NOMO-1 treated with dmso at 0.1 percent for 144 hours (cell line): ENCODE data around the gene OXTR.
"Not testable (repeated sequence)": the region's sequence is repeated elsewhere in the genome, so short reads cannot be mapped to it uniquely, and the experiment has no call there.

ENCODE experiments used
- DNase-seq: peaks from one replicate; lab custom pipeline; 2025; ENCODE audit not compliant: unreplicated experiment; lab: John Stamatoyannopoulos, UW

The OXTR gene

DNA sequence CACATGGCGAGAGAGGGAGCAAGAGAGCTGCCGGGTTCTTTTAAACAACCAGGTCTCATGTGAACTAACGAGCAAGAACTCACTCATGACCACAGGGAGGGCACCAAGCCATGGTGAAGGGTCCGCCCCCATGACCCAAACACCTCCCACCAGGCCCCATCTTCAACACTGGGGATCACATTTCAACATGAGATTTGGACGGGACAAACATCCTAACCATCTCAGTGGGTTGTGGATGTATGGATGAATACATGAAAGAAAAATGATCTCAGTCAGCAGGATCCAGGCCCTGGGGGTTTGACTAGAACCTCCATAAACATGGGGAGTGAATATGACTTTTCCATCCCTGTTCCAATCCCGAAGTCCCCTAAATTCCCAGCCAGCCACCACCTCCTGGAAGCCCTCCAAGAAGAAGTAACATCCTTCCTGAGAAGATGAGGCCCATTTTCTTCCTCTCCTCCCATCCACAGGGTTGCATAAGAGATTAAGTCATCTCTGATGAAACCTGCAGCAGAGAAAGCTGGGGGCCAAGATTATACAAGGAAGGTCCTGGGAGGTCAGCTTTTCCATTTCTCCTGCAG, 26.3 kb downstream of the OXTR start:
- no peak for DNase-seq

DNA sequence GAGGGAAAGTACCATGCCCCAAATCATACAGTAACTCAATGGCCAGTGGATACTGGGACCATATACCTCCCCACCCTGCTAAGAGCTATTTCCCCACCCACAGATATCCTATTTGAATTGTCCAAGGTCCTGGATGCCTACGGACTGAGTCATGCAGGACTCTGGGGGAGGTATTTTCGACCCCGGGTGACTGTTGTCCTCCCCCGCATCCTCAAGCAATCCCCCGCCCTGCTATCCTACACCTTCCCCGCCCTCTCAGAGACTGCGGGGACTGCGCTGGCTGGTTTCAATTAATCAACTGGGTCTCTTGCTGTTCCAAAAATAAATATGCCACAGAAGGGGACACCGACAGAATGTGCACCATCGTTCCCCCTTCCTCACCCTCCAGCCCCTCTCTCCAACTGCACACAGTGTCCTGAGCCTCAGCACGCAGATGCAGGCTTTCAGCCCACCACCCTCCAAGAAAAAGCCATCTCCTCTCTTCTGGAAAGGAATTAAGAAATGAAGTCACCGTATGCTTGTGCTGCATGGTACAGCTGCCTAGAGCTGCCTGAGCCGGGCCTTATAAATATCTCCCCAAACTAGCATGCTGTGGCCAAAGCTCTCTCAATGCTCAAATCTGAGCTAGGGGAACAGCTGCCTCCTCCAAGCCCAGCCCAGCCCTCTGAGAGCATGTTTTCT, 27.7 kb downstream of the OXTR start:
- DNase-seq, result no peak

DNA sequence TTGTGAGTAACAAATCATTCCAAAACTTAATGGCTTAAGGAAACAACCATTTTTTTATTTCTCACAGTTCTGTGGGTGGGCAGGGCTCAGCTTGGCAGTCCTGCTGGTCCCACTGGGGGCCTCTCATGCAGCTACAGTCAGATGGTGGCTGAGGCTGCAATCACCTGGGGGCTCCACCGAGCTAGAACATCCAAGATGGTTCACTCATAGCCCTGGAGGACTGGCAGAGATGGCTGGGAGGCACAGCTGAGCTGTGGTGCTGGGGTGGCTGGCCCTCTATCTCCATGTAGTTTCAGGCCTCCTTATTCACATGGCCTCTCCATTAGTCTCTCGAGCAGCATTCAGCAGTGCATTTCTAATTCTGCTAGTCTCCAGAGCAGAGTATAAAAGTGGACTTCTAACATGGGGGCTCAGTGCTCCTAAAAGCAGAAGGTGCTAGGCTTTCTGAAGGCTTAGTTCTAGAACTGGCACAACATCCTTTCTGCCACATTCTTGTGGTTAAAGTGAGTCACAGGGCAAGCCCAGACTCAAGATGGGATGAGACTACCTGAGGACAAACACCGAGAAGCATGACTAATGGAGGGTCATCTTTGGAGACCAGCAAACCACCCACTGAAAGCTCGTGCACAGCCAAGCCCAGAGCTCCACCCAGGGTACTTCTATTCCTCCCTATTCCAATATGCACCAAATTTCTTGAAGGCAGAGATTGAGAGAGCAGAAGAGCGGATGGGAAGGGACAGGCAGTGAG, 29.5 kb downstream of the OXTR start:
- DNase-seq, result no peak

DNA sequence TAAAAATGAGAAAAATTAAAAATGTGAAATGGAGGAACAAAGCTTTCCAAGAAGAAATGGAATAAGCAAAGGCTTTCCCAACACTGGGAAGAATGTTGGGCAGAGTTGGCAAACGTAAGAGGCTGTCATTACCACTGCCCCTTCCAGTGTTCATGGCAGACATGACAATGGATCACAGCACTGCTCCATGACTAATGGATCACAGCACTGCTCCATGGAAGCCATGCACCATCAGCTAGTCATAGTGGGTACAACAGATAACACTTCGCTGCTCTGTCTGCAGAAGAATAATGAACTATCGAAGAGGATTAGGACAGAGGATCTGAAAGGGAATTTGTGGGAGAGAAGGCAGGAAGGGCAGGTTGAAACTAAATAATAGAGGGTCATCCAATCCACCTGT, 30.8 kb downstream of the OXTR start:
- DNase-seq, result no peak

DNA sequence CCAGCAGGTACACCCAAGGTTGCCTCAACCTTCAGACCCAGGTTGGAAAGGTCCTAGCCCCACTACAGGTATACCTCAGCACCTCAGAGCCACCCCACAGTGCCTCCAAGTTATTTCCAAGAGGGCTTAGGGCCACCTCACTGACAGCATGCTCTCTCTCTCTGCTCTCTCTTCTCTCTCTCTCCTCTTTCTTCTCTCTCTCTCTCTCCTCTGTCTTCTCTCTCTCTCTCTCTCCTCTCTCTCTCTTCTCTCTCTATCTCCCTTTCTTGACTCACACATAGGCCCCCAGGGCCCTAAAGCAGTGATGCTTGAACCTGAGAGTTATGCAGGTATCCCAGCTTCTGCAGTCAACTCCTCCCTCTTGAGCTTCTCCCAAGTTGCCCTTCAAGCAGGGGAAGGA, 31.6 kb downstream of the OXTR start:
- DNase-seq, result no peak

DNA sequence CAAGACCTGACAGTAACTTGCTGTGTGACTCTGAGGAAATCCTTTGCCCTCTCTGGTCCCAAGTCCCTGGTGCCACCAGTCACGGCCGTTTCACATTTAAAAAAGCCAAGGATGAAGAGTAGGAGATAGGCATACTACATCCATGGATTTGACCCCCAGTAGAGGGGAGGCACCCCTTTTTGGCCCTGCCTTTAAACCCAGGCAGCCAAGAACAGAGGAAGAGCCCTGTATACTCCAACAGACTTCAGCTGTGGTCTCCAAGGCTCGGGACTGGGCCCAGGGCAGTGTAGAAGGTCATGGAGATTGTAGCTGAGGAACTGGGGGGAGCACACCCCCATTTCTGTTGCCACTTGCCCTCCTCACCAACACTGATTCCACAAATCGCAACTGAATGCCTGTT, 32.1 kb downstream of the OXTR start:
- no peak for DNase-seq

DNA sequence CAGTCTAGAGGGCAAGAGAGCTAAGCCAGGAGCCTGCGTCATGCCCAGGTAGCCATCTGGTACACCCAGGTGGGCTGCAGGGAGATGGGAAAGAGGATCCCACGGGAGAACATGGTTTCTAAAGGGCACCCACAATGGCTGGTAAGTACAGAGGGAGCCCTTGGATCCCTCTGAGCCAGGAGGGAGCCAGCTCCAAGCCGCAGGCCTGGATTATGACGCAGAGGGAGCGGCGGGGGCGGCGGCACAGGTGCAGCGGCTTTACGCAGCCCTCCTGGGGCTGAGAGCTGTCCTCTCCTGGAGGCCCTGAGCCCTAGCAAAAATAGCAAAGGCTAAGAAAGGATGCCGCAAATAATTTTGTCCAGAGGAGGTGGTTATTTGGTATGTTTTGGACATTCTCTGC, 33.0 kb downstream of the OXTR start:
- no peak for DNase-seq

DNA sequence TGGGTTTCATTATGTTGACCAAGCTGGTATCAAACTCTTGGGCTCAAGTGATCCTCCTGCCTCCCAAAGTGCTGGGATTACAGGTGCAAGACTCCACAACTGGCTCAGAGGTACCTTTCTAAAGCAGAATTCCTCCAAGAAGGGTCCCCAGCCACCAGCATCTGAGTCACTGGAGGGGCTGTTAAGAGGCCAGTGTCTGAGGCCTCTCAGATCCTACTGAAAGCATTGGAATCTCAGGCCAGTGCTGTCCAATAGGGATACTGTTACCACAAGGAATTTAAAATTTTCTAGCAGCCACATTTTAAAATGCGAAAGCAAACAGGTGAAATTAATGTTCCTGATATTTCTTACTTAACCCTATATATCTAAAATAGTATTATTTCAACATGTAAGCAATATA, 34.5 kb downstream of the OXTR start:
- no peak for DNase-seq

DNA sequence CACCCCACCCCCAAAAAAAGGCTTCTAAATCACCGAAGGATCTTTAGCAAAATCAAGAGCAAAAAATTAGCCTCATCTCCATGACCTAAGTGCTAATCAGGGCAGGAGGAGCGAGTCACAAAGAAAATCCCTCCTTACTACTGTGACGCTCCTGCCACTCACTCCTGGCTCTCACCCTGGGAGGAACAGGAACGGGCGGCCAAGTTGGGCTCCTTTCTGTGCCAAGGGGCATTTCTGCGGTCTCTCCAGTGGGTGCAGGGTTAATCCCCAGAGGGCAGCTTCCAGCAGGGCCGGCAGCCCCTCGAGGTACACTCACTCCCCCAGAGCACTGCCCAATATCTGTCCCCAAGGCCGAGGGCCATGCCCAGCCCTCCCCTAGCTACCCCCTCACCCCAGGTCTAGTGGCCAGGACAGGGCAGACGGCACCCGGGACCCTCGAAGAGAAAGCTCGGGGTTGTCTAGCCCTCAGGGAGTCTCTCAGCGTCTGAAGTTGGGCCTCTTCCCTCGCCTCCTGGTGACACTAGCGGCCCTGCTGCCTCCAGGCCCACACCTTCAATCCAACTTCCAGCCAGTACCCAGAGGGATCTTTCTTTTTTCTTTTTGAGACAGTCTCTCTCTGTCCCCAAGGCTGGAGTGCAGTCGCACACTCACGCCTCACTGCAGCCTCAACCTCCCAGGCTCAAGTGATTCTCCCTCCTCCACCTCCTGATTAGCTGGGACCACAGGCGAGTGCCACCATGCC, 35.1 kb downstream of the OXTR start:
- DNase-seq, result no peak

DNA sequence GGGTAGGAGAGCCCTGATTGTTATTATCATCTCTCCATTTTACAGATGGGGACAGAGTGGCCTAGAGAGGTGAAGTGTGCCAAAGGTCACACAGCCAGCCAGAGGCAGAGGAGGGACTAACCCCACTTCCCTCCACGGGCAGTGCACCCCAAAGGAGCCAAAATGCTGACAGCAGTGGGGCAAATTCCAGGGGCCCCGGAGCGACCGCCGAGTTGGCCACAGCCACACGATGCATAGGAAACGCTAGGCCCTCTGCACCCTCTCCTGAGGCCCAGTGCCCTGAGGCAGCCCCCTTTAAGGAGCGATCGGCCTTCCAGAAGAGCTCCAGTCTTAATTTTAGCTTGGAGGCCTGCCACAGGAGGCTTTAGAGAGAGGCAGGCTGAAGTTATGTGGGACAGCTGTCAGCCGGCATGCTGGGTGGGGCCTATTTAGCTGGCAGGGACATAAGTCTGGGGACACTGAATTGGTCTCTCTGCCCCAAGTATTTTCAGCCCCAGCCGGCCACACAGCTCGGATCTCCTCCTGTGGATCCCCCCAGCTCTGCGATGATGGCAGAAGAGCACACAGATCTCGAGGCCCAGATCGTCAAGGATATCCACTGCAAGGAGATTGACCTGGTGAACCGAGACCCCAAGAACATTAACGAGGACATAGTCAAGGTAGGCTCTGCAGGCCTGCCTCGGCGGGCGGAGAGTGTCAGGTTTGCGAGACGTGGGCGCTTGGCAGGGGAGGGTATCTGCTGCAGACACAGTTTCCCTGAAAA, 35.9 kb downstream of the OXTR start, which contains the start of gene CAV3:
CAV3 (plus strand) TSS at position 471 of the 763 bp plus-strand sequence; CDS start at position 546, 75 bp downstream.
- DNase-seq, result no peak

DNA sequence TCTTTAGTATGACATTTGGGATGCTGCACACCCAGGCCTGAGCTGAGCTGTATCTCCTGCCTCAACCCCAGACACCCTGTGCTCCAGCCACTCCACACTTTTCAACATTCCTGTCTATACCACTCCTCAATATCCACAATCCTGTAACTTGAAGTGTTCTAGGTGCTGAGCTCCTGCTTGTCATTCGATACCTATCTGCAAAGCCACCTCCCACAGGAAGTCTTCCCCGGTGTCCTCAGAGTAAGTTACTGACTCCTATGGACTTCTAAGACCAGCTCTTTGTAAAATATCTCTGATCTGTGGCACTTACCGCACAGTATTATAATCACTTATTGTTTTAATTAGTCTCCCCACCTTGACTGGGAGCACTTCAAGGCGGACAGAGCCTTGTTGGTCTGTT, 37.0 kb downstream of the OXTR start:
- DNase-seq, result no peak

DNA sequence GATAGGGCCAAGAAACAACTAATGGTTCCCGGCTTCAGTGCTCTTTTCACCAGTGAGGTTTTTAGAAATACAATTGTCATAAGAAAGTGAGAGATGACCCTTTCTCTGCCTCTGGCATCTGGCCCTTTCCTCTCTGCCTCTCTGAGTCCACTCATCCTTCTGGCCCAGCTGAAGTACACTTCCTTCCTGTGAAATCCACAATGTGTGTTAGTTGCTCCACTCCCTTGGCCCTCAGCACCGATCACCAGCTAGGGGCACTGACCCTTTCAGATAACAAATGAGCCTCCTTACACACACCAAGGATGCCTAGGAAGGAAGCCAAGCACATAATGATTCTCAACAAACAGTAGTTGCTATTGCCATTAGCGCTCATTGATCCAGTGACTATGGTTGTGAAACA, 38.8 kb downstream of the OXTR start:
- DNase-seq, result no peak

DNA sequence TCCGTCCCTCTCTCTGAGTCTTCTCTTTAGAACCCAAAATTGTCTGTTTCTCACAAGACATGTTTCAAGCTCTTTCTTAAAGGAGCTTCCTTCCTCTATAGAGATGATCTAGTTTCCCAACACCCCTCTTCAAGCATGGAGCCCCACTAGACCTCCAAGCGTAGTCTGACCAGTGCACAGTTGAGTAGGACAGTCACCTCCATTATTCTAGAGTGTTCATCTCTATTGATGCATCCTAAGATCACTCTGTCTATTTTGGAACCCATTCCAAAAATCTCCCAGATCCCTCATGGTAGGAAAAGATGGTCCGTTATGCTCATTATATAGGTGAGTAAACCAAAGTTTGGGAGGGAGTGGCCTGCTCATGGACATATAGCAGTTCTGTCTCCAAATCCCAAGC, 39.9 kb downstream of the OXTR start:
- no peak for DNase-seq

DNA sequence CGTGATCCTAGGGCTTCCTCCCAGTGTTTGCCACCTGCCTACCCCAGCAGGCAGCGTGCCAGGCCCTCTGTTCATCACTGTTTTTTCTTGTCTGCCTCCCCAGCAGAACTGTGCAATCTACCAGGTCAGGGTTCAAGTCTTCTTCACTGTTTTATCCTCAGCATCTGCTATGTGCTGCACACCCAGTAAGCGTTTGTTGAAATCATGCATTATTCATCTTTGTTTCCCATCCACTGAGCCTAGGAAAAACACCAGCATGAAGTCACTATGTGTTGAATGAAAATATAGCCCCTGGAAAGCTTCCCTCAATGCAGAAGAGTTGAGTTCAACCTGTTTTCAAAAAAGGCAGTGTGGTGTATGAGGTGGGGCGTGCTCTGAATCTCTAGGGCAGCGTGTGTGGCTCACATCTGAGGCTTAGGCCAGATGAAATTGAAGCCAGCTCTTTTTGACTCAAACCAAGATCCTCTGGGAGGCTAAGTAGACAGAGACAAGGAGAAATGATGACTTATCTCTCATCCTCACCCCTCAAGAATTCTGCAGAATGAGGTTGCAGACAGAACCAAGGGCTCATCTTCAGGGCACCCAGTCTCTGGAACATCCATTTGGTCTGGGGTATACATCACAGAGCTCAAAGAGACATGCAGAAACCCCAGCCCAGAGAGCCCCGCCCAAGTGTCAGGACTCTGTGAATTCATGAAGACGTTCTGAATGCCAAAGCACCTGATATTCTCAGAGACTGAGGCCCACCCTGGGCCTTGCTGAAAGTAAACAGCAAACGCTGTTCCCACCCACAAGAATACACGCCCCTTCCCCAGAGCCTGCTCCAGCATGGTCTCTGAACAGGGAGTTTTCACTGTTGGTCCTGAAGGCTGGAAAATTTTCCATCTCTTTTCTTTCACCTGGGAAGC, 41.6 kb downstream of the OXTR start:
- DNase-seq, result no peak

DNA sequence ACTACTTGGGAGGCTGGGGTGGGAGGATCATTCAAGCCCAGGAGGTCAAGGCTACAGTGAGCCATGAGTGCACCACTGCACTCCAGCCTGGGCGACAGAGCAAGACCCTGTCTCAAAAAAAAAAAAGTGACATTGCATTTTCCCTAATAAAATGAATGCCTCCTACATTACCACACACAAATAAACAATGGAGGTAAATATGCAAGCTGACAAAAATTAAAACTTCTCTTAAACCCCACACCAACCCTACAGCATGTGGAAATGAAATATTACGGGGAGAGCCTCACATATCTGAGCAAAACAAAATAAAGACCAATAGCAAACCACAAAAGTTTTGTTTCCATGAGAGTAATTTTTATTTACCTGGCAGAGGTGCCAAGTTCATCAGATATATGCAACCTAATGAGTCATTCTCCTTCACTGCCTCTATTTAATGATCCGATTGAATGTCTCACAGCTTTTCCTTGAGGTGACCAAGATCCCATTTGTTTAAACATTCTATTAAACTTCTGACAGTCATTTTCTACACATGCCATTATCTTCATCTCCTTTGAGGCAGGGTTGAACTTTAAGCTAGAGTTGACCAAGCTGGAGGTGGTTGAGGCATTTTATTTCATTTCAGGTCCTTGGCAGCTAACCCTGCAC, 45.2 kb downstream of the OXTR start:
- DNase-seq, result no peak

DNA sequence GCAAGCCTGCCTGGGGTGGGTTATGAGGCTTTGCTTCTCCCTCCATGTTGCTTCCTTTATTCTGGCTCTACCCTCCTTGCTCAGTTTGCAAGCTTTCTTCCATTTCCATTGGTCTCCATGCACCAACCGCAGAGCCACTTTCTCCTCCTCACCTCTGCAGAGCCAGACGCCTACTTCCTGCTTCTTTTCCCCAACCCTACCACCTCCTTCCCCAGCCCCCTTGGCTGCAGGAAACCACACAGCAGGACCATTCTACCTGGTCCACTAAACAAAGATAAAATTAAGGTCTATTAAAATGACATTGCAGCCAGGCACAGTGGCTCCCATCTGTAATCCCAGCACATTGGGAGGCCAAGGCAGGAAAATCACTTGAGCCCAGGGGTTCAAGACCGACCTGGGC, 45.8 kb downstream of the OXTR start:
- no peak for DNase-seq

DNA sequence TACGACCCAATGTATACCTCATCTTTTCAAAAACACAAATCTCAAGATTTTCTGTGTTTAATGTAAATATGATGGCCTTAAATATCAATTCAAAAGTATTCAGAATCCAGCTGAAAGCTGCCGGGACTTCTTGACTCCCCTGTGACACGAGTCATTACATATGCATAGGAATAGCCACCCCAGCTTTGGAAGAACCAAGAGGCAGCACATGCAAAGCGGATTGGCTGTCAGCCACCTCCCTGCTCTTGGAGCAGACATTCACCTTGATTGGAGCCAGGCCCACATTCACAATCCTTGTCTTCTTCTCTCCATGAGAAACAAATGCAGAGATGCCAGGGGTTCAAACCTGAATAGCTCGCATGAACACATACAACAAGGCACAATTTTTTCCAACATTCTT, 46.6 kb downstream of the OXTR start:
- DNase-seq, result no peak

DNA sequence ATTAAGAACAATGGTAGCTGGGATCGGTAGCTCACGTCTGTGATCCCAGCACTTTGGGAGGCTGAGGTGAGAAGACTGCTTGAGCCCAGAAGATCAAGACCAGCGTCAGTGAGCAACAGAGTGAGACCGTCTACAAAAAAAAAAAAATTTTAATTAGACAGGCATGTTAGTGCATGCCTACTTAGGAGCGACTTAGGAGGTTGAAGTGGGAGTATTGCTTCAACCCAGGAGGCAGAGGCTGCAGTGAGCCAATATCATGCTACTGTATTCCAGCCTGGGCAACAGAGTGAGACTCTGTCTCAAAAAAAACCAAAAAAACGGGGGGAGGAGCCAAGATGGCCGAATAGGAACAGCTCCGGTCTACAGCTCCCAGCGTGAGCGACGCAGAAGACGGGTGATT, 53.7 kb downstream of the OXTR start:
- not testable (repeated sequence) for DNase-seq
